Measurements from ENCODE around the gene DPEP2.

Gene DPEP2

DNA sequence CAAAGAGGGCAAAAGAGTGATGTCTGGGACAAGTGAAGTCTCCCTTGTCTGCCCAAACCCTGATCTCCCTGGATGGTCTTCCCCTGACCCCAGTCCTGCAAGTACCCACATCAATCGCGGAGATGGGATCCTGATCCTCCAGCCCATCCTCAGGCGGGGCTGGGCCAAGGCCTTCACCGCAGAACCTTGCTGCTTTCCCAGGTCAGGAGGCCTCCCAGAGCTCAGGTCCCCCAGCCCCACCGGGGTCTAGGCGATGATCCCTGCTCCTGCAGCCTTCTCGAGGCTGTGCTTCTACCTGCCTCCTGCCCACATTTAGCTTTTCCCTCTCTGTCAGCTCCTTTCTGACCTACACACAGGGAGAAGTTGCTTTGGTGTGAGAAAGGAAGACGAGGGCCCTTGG, 37.1 kb downstream of the DPEP2 start:
- intact Hi-C loops (cut with DNase I) = no loop called here
- peak in 1 of 10 donors; percentile 77 for DNase-seq

GRCh38 chr16:67961551-67961957, 37.7 kb downstream of the DPEP2 start:
- intact Hi-C loops (cut with DNase I) = no loop called here
- peak in 1 of 10 donors; percentile 86 for DNase-seq

DNA sequence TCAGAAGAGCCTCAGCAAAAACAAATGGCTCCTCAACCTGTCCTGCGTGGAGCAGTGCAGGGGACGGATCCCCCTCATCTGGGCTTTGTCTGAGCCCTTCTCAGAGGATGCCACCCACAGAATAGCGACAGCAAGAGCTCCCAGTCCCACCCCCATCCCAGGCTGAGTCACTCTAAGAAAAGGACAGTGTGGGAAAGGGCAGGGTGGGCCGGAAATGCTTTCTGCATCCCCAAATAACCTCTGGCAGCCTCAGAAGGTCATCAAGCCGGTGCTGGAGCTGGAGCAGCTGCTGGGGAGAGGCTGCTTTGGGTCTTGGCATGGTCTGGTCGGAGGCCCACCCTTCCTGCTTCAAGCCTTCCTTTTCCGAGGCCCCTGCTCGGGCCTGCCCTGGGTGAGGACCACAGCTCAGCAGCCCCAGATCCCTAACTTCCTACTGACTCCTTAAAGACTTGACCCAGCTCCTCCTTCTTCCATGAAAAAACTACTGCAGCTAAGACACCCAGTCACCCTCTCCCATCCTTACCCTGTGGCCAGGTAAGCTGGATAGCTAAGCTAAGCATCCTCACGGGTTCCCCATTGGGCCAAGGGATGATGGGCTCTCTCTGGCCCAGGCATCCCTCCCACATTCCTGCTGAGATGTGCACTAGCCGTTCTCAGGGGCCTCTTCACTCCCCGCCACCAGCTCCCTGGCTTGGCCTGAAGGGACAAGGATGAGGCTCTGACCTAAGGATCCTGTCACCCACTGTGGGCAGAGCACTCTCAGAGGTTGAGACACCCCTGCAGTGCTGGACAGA, 39.6 kb downstream of the DPEP2 start:
- intact Hi-C loops (cut with DNase I) = no loop called here
- peak in 1 of 10 donors; percentile 79 for DNase-seq

GRCh38 chr16:67957622-67958021, 41.7 kb downstream of the DPEP2 start:
- intact Hi-C loops (cut with DNase I) = no loop called here
- peak in 1 of 10 donors; percentile 56 for DNase-seq

DNA sequence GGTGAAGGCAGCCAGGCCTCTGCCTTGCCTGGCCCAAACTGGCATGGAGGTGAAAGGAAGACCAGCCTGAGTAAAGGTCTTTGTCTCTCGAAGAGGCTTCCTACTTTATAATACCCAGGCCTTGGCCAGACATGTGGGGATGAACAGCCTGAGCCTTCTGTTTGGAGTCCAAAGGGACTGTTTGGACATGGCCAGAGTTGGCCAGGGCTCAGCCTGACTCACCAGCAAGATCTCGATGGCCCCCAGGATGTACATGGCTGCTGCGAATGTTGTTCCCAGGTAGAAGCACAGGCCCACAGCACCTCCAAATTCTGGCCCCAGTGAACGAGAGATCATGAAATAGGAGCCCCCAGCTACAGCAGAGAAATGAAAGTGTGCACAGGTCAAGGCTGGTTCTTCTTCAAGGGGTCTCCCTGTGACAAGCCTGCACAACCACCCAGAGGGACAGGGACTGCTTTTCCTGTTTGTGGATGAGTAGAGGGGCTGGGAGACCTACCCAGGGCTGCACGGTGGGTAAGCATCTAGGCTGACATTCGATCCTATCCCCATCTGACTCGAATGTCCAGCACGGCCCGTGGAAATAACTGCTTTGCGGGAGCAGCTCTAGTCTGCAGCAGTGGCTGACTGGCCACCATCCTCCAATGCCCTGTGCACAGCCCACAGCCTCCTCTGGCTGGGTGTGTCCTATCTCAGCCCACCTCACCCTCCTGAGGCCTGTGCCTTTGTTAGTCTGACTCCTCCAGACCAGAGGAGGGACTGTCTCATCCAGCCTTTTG, 44.7 kb downstream of the DPEP2 start:
- peak in 1 of 10 donors; percentile 66 for DNase-seq
- intact Hi-C loops (cut with DNase I) = no loop called here

DNA sequence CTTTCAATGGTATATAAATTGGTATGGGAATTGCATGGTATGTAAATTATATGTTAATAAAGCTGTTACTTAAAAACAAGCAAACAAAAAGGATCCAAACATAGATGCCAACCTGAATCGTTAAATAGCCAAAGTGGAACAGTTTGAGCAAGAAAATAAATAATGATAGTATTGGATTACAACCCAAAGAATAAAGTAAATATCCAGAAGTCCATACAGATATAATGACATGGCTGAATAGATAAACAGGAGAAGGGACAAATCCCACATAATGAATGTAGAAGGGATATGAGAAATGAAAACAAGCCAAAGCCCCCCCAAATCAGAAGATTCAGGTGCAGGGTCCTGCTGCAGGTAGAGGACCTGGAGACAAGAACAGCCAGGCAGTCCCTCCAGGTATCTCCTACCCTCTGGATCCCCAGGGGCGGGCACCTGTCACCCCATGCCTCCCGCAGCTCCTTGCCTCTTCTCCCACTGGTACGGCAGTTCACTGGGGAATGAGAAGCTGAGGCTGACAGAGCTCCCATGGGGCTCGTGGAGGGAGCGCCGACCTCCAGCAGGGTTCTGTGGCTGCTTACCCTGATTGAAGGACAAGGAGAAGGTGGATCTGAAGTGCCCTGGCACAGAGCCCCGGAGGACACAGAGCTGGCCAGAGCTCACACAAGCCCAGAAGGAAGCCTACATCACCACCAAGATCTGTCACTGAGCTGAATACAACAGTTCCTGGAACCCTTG, 45.5 kb downstream of the DPEP2 start:
- no peak for DNase-seq
- intact Hi-C loops (cut with DNase I) = no loop called here

GRCh38 chr16:67951485-67951884, 47.8 kb downstream of the DPEP2 start:
- intact Hi-C loops (cut with DNase I) = no loop called here
- DNase-seq = peak; percentile 81 to 98 (median 88)

DNA sequence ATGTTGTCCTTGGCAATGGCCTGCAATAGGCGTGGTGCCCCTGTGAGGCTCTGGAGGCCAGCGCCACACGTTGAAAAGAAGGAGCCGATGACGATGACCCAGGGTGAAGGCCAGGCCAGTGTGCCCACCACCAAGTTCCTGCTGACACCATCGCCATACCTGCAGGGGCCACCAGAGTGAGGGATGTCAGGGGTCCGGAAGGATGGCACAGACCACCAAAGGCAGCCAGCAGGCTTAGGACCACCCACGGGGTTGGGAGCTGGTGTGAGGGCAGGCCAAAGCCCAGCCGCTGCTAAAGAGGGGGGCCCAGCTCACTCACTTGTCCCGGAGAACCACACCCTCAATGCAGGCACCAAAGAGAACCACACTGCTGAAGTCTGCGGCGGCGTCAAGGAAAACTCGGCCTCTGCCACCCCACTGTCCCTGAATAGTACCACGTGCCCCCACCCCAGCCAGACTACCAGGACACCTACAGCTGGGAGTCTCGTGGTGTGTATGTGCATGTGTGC, 48.9 kb downstream of the DPEP2 start:
- peak in 1 of 10 donors; percentile 63 for DNase-seq
- intact Hi-C loops (cut with DNase I) = no loop called here

- no peak for DNase-seq
- intact Hi-C loops (cut with DNase I) = no loop called here
These were observed 49.6 kb downstream of the DPEP2 start for GRCh38 chr16:67949645-67950044.

DNA sequence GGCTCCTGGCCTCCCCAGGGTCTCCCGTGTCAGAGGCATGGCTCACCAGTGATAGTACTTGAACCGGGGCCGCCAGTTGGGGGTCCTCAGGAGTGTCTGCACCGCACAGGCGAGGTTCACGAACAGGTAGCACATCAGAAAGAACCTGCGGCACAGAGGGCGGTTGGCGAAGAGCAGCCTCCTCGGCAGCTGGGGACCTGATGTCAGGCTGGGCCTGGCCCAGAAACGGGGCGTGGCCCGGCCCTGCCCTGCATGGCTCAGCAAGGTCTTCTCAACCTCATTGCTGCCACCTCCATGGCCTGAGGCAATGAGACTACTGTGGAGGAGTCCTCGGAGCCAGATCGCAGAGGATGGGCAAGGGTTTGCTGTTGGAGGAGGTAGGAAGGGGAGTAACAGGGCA, 51.3 kb downstream of the DPEP2 start:
- no peak for DNase-seq
- intact Hi-C loops (cut with DNase I) = no loop called here

- peak in 1 of 10 donors; percentile 68 for DNase-seq
- intact Hi-C loops (cut with DNase I) = no loop called here
These were observed 52.2 kb downstream of the DPEP2 start for GRCh38 chr16:67946966-67947558.

DNA sequence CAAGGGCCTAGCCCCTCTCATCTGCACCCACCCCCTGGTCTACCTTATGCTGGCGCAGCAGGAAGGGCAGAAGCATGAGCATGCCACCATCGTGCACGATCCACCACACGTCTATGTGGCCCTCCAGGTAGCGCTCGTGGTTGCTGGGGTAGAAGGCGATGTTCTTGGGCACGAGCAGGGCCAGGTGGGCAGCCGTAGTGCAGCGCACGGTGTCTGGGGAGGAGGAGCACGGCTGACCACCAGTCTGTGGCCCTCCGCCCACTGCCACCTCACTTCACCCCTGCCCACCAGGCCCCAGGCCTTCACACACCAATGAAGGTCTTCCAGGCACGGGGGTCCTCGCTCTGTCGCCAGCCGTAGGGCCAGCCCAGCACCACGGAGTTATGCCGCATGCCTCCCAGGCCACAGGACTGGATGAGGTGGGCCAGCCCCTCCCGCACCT, 53.1 kb downstream of the DPEP2 start:
- DNase-seq = peak in 1 of 10 donors; percentile 66
- intact Hi-C loops (cut with DNase I) = no loop called here

- intact Hi-C loops (cut with DNase I) = no loop called here
- peak in 1 of 10 donors; percentile 56 for DNase-seq
These were observed 53.8 kb downstream of the DPEP2 start for GRCh38 chr16:67945392-67945933.

DNA sequence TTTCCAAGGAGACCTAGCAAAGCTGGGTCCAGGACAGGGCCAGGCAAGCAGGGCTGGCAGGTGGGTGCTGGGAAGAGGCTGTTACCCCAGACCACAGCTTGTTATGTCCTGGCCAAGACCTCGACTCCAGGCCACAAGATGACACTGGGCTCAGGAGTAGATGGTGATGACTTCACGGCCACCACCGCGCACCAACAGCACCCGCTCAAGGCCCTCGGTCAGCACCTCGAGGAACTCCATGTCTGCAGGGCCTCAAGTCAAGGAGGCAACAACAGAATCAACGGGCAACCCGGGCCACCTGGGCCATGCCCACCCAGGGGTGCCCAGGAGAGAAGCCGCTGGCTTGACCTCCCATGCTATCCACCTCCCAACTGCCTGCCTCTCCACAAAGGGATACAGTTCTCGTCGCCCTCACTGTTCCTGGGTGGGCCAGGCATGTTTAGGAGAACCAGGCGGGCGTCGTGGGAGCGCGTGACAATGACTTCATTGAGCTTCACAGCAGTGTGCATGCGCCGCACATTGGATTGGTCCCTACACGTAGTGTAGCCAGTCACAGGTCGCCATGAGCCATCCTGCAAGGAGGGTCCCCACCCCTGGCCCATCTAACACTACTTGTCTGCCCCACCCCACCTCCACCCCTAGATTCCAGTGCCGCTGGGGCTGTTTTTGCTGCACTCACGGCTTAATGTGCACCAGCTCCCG, 54.4 kb downstream of the DPEP2 start:
- peak in 1 of 10 donors; percentile 67 for DNase-seq

GRCh38 chr16:67943619-67944504, 55.4 kb downstream of the DPEP2 start, which contains the start of gene LCAT:
LCAT (minus strand) TSS chr16:67944120; CDS start chr16:67944101, 19 bp downstream.
- peak; percentile 70 to 97 (median 77) for DNase-seq
- intact Hi-C loops (cut with DNase I) = no loop called here

More for the DNA sequence above, 54.4 kb downstream of the DPEP2 start:
- intact Hi-C loops (cut with DNase I) = no loop called here

DNA sequence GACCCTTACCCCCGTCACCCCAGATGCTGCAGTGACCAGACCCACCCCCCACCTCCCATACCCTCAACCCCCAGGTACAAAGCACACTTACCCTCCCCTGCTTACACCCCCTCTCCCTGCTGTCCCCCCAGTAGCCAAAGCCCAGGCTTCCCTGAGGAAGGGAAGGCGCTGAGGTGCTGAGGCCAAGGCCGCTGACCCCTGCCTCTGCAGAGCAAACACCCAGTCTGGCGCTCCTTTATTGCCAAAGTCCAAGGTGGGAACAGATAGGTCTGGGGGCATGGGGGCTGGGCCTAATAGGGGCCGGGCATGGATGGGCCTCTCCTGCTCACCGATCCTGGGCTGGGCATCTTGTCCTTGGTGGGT, 56.0 kb downstream of the DPEP2 start:
- DNase-seq = no peak
- intact Hi-C loops (cut with DNase I) = no loop called here

DNA sequence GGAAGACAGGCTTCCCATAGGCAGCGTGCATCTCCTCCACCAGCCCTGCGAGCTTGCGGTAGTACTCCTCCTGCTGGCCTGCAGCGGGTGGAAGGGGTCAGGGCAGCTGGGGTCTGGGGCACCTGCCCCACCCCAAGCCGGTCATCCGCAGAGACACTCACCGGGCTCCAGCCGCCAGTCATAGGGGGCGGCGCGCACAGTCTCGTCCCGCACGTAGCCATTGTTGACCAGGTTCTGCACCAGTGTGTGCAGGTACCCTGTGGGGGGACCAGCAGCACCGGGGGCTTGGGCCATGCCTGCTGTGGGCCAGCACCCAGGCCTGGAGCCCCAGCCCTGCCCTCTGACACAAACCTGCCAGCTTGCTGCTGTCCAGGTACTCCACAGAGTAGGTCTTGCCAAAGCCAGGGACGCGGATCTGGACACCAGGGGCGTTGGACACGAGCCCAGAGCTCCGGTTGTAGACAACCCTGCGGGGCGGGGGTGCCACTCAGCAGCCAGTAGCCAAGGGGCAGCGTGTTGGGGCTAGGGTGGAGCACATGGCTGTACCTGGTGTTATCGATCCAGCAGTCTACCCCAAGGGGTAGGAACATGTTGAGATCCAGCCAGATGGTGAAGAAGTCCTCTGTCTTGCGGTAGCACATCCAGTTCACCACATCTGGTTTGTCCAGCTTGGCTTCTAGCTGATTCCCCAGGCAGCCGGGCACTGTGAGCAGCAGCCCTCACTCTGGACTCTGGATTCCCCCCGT, 56.6 kb downstream of the DPEP2 start:
- intact Hi-C loops (cut with DNase I) = no loop called here
- peak in 1 of 10 donors; percentile 66 for DNase-seq

- DNase-seq = peak in 1 of 10 donors; percentile 67
- intact Hi-C loops (cut with DNase I) = no loop called here
These were observed 57.1 kb downstream of the DPEP2 start for GRCh38 chr16:67942200-67942509.
